Measurements from ENCODE around the gene SULF2. TPM values are rescaled to one million over a fixed set of nuclear protein-coding genes. Genes with fewer than 3 reads are reported as not detected.

SULF2 gene
- total and polyA plus RNA-seq, 9 of the 15 experiments (the other 6 are each of a cell fraction or from before 2014, with no cell fraction given): 0.33 TPM; not detected in 8

DNA sequence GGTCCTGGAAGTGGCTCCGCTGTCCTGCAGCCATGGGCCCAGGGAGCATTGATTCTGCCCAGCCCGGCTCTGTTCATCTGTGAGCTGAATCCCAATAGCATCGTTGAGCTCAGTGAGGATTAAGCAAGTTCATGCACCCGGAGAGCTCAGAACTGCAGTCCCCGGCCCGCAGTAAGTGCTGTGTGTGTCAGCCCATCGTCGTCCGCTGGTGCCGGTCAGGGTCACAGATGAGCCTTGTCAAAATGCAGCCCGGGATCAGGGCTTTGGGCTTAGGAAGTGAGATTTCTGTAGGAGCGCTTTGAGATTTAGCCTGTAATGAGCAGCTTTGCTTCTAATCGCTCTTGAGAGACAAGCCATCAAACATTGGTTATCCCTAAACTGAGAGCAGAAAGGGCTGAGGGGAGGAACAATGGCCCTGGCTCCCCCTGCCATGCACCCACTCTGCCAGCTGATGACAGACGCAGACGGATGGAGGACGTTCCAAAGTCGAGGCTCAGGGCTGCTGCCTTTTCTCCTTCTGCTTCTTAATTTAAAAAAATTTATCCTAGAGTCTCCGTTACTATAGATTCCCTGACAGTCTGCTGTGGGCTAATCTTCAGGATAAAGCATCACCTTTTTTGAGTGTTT, 25.6 kb upstream of the SULF2 start:
- CTCF ChIA-PET (ENCODE audit: low intra/inter-chr PET ratio): no interaction called here
- Histone ChIP-seq H3K4me1 (replicated peaks in 1 of 2; ENCODE audit: control insufficient read depth in 2 of 2, insufficient read depth in 2 of 2, low read length in 2 of 2) (no peaks in the 10 kb centered on the region), H3K79me2 (ENCODE audit: control insufficient read depth, insufficient read depth, low read length) (no peaks in the 10 kb centered on the region), H4K20me1 (replicated peaks; ENCODE audit: control insufficient read depth, insufficient read depth, low read length) (peaks cover 8% of the 10 kb centered on the region; the same call in 1 of the 2 replicates), H2AFZ (ENCODE audit: low read depth, low read length) (no peak overlapping the region), H3K4me3 (no peak overlapping the region), H3K27me3 (ENCODE audit: control insufficient read depth in 2 of 2, insufficient read depth in 2 of 2, low read length in 2 of 2) (peaks cover 10 to 31% of the 10 kb centered on the region in 2 experiments; a peak in 3 of 5 replicates), H3K4me2 (ENCODE audit: insufficient read depth, low read length) (no peak overlapping the region), H3K9ac (ENCODE audit: insufficient read depth in 1 of 2, low read depth in 2 of 2, low read length in 2 of 2) (no peak overlapping the region), H3K9me3 (replicated peaks; ENCODE audit: control insufficient read depth, insufficient read depth, low read depth, low read length) (no peaks in the 10 kb centered on the region), H3K36me3 (ENCODE audit: control insufficient read depth, insufficient read depth, low read length) (no peaks in the 10 kb centered on the region), H3K27ac (ENCODE audit: extremely low read depth, low read depth, low read length) (no peak overlapping the region), H3K9me1 (ENCODE audit: control insufficient read depth, insufficient read depth, low read length) (no peaks in the 10 kb centered on the region)
- ATAC-seq (no peak), DNase-seq (ENCODE audit: extremely low read depth in 1 of 4, low spot score in 3 of 4) (no peak), FAIRE-seq (no peak)
- BruUV-seq (replicated peaks): no TSS peak
- in situ Hi-C loops (cut with MboI) (no loop called here), intact Hi-C loops (cut with micrococcal nuclease) (no loop called here)
- POLR2A ChIA-PET: no interaction called here
- WGBS (ENCODE audit: insufficient coverage, low coverage, missing lambda C conversion rate): under 1% methylated on average over 17 of the region's 18 CpGs
- no peak for TF ChIP-seq MAFF (IDR thresholded peaks at IDR 0.05; ENCODE audit: low read length)
- no peak for TF ChIP-seq ZKSCAN8 (CRISPR knock-in tag; IDR thresholded peaks at IDR 0.05)
- TF ChIP-seq SAP30 (IDR thresholded peaks at IDR 0.05; ENCODE audit: borderline replicate concordance, insufficient read depth, low read depth, low read length, poor library complexity, severe bottlenecking): no peak
- TF ChIP-seq RBM14 (IDR thresholded peaks at IDR 0.05; ENCODE audit: borderline replicate concordance, insufficient read depth, low read depth, low read length): no peak
- TF ChIP-seq HSF4 (CRISPR knock-in tag; IDR thresholded peaks at IDR 0.05; ENCODE audit: borderline replicate concordance): no peak
- TF ChIP-seq, protein P1, sequence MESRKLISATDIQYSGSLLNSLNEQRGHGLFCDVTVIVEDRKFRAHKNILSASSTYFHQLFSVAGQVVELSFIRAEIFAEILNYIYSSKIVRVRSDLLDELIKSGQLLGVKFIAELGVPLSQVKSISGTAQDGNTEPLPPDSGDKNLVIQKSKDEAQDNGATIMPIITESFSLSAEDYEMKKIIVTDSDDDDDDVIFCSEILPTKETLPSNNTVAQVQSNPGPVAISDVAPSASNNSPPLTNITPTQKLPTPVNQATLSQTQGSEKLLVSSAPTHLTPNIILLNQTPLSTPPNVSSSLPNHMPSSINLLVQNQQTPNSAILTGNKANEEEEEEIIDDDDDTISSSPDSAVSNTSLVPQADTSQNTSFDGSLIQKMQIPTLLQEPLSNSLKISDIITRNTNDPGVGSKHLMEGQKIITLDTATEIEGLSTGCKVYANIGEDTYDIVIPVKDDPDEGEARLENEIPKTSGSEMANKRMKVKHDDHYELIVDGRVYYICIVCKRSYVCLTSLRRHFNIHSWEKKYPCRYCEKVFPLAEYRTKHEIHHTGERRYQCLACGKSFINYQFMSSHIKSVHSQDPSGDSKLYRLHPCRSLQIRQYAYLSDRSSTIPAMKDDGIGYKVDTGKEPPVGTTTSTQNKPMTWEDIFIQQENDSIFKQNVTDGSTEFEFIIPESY (CRISPR knock-in tag; IDR thresholded peaks at IDR 0.05): no peak
- no peak for TF ChIP-seq KLF10 (CRISPR knock-in tag; IDR thresholded peaks at IDR 0.05)
- no peak for TF ChIP-seq BACH1 (tag; IDR thresholded peaks at IDR 0.05)
- no peak for TF ChIP-seq DPF2 (IDR thresholded peaks at IDR 0.05)
- TF ChIP-seq U2AF2 (optimal IDR thresholded peaks at IDR 0.05; ENCODE audit: low read depth, low read length): no peak
- TF ChIP-seq CBX5 (IDR thresholded peaks at IDR 0.05; ENCODE audit: borderline replicate concordance, low read depth): no peak
- no peak for TF ChIP-seq CCNT2 (IDR thresholded peaks at IDR 0.05; ENCODE audit: borderline replicate concordance, extremely low read depth, insufficient read length, low read depth, low read length)
- no peak for TF ChIP-seq ZNF830 (CRISPR knock-in tag; IDR thresholded peaks at IDR 0.05)
- TF ChIP-seq TARDBP (IDR thresholded peaks at IDR 0.05): no peak
